Measurements from ENCODE around the gene FBLIM1.

Gene FBLIM1

DNA sequence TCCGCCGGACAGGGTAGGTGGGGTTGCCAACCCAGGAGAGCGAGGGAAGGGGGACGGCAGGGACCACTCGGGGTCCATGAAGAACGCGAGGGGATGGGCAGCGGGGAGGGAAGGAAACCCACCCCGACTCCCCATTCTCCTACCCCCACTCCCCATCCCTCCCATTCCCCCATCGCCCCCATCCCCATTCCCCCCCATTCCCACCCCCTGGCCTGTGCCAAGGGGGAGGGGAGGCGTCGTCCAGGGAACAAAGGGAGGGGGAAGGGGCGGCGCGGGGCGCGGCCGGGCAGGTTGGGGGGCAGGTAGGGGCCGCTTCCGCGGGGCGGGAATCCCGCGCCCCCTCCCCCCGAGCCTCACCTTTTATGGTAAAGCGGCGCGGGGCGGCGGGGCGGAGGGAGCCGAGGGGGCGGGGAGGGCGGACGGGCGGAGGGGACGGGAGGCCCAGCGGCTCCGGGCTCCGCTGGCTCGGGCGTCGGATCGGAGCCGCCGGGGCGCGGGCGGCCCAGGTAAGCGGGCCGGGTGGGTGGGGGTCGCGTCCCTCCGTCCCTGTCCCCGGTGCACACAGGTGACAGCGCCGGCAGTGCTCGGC lies at the start of gene FBLIM1:
FBLIM1 (plus strand) TSS at position 453 of the 589 bp plus-strand sequence. CDS start 6,189 bp downstream, outside the sequence.
- H3K4me3 ChIP-seq (ENCODE audit: low read length), result peak within 1 kb of the TSS; percentile 73
- no peak for TF ChIP-seq CTCF (conservative IDR thresholded peaks at IDR 0.05; ENCODE audit: low read depth, low read length)
- DNase-seq (ENCODE audit: low read depth), result no peak

DNA sequence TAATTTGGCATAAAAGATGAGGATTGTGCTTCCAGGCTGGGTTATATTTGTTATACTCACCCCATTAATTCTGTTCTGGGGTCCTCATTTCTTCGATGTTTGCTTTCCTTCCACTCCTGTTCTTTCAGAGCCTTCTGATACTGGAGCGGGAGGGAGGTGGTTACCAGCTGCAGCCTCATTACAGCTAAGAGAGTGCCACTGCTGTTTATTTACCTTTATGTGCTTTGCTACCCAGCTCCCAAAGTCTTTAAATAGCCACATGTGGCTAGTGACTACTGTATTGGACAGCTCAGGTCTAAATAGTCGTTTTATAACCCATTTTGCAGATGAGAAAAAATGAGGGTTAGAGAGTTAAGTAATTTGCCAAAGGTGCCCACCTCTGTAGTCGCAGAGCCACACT lies 49.4 kb upstream of the FBLIM1 start:
- no peak for TF ChIP-seq CTCF (conservative IDR thresholded peaks at IDR 0.05; ENCODE audit: low read depth, low read length)
- no peak overlapping the region for H3K4me3 ChIP-seq (ENCODE audit: low read length)
- DNase-seq (ENCODE audit: low read depth), result no peak

- TF ChIP-seq CTCF (conservative IDR thresholded peaks at IDR 0.05; ENCODE audit: low read depth, low read length), result no peak
- no peak for DNase-seq (ENCODE audit: low read depth)
- H3K4me3 ChIP-seq (ENCODE audit: low read length), result no peak overlapping the region
These were observed 46.4 kb upstream of the FBLIM1 start for GRCh38 chr1:15712168-15712567.

DNA sequence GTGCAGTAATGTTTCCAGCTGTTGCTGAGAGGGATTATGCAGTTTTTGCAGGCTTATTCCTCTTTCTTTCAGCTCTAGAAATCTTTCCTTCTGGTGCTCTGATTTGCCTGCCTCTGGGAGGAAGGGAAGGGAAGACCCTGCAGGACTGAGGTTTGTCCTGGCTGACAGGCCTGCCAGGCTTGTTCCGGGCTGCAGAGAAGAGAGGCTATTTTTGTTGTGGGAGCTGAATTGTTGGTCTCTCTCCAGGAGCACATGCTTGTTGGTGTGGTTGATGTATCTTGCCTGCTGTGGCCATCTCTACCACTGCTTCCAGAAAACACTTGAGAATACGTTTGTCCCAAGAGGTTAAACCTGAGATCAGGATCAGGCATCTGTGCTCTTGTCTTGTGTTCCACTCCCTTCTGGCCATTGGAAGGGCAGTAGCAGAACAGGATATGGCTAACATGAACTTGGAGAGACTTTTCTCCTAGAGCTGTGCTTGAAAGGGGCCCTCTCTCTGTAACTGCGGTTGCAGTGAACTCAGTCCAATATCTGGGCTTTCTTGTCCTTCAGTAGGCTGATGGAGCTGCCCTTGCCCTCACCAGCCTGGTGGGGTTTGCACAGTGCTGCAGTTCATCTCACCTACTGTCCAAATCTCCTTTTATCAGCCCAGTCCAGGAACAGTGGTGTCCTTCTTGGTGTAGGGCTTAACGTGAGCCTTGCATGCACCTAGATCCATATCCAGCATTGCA lies 44.0 kb upstream of the FBLIM1 start:
- H3K4me3 ChIP-seq (ENCODE audit: low read length), result no peak overlapping the region
- TF ChIP-seq CTCF (conservative IDR thresholded peaks at IDR 0.05; ENCODE audit: low read depth, low read length), result no peak
- no peak for DNase-seq (ENCODE audit: low read depth)

DNA sequence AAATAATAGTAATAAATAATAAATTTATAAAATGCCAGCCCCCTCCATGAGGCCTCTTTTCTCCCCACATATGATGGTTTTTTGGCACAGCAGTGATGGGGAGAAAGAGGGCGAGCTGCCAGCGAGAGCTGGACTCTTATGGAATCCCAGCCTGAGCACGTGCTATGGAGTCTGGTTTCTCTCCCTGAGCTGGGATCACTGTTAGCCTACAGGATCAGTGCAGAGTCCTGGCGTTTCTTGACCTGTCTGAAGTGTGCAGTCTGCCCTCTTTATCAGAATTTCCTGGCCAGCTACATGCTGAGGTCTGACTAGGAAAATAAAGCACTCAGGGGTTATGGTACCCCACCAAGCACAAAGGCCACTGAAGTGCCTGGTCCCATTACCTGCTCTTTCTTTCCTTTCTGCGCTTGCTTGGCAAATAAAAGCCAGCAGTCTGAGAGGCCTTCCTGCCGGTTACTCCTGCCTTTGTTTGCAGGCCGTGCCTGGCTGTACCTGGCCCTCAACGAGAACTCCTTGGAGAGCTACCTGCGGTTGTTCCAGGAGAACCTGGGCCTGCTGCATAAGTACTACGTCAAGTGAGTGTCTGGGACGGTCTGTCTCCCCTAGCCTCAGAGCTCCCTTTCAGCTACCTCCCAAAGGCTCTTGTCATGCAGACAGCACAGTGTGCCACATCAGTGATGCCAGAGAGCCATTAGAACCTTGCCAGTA lies 41.0 kb upstream of the FBLIM1 start:
- DNase-seq (ENCODE audit: low read depth), result no peak

DNA sequence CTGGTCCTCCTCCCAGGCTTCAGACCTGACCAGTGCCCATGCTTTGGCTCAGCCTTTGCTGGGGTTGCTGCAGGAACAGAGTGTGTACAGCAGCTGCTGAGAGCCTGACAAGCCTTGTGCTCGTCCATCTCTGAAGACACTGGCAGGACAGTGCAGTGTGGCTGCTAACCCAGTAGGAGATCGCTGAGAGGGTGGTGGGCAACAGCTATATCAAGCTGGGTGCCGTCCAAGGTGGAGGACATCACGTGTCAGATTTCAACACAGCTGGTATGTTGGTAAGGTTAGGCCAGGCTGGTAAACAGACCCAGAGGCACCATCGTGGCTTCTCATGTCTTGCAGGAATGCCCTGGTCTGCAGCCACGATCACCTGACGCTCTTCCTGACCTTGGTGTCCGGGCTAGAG lies 40.4 kb upstream of the FBLIM1 start:
- no peak overlapping the region for H3K4me3 ChIP-seq (ENCODE audit: low read length)
- TF ChIP-seq CTCF (conservative IDR thresholded peaks at IDR 0.05; ENCODE audit: low read depth, low read length), result no peak
- no peak for DNase-seq (ENCODE audit: low read depth)

More for the DNA sequence above, 41.0 kb upstream of the FBLIM1 start:
- TF ChIP-seq CTCF (conservative IDR thresholded peaks at IDR 0.05; ENCODE audit: low read depth, low read length), result no peak
- no peak overlapping the region for H3K4me3 ChIP-seq (ENCODE audit: low read length)
